ENCODE measurements around the gene PPP2R5E. TPM values are rescaled to one million over a fixed set of nuclear protein-coding genes. Genes with fewer than 3 reads are reported as not detected.
A peak's percentile ranks its signal among the peaks of the same experiment; 100 is the strongest.

PPP2R5E gene
- total and polyA plus RNA-seq, 2 experiments from 2014 or later: 21.8 to 31.8 TPM

DNA sequence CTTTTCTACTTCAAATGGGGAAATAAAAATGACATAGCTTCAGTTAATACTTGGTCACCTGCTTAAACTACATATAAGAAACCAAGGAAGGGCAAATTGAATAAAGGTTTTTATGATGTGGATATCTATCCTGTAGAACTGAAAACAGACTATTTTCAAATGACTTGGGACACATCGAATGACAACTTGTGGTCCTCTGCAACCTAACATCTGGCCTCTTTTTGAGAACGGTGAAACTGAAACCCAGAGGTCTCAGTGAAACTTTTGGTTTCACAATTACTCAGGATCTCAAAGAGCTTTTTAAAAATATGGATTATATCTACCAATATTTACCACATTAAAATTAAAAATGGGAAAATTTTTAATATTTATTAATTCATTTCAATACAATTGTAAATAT lies 65.2 kb downstream of the PPP2R5E start:
- H3F3A ChIP-seq (ENCODE audit: insufficient read depth): 0 out of 2 replicates have a peak, but pooled peaks cover 12% of the 10 kb centered on the region
- in situ Hi-C loops (cut with MboI): no loop called here
- DNase-seq: no peak
- no peaks in the 10 kb centered on the region for H3K9me3 ChIP-seq (ENCODE audit: low read depth)
- WGBS, 2 experiments (ENCODE audit: low coverage in 1 of 2, low lambda C conversion rate in 2 of 2, missing lambda C conversion rate in 2 of 2): 5 to 19% methylated on average over 2 of the region's 2 CpGs
- H3K27ac ChIP-seq: no peak overlapping the region
- peaks cover 4% of the 10 kb centered on the region; the same call in 1 of the 2 replicates for H4K20me1 ChIP-seq (ENCODE audit: insufficient read depth)
- no peak overlapping the region for H3K4me3 ChIP-seq
- H3K4me2 ChIP-seq (ENCODE audit: unreplicated experiment): no peak overlapping the region
- TF ChIP-seq EZH2phosphoT487 (IDR thresholded peaks at IDR 0.05; ENCODE audit: insufficient read depth, low read depth) (no peak), EZH2 (IDR thresholded peaks at IDR 0.05; ENCODE audit: insufficient read depth, poor library complexity, severe bottlenecking) (no peak)
- no peaks in the 10 kb centered on the region for H3K9me2 ChIP-seq (ENCODE audit: insufficient read depth)
- peaks cover 22% of the 10 kb centered on the region for H3K4me1 ChIP-seq (ENCODE audit: insufficient read depth)
- peaks cover 99% of the 10 kb centered on the region for H3K79me2 ChIP-seq (ENCODE audit: insufficient read depth)
- H3K36me3 ChIP-seq (ENCODE audit: low read depth): no peaks in the 10 kb centered on the region
- no peaks in the 10 kb centered on the region for H3K27me3 ChIP-seq (replicated peaks; ENCODE audit: insufficient read depth)
- no peak overlapping the region for H3K9ac ChIP-seq
- no peak overlapping the region for H2AFZ ChIP-seq

GRCh38 chr14:63477556-63477955 lies 65.6 kb downstream of the PPP2R5E start:
- no peak for TF ChIP-seq EZH2 (IDR thresholded peaks at IDR 0.05; ENCODE audit: insufficient read depth, poor library complexity, severe bottlenecking)
- TF ChIP-seq EZH2phosphoT487 (IDR thresholded peaks at IDR 0.05; ENCODE audit: insufficient read depth, low read depth): no peak
- Histone ChIP-seq H3K27ac (no peak overlapping the region), H3K4me2 (ENCODE audit: unreplicated experiment) (no peak overlapping the region), H3K9me2 (ENCODE audit: insufficient read depth) (no peaks in the 10 kb centered on the region), H3F3A (ENCODE audit: insufficient read depth) (0 out of 2 replicates have a peak, but pooled peaks cover 10% of the 10 kb centered on the region), H3K9ac (no peak overlapping the region), H3K79me2 (ENCODE audit: insufficient read depth) (peaks cover 99% of the 10 kb centered on the region), H3K9me3 (ENCODE audit: low read depth) (no peaks in the 10 kb centered on the region), H3K27me3 (replicated peaks; ENCODE audit: insufficient read depth) (no peaks in the 10 kb centered on the region), H3K36me3 (ENCODE audit: low read depth) (no peaks in the 10 kb centered on the region), H4K20me1 (ENCODE audit: insufficient read depth) (peaks cover 4% of the 10 kb centered on the region; the same call in 1 of the 2 replicates), H3K4me1 (ENCODE audit: insufficient read depth) (peaks cover 22% of the 10 kb centered on the region), H3K4me3 (no peak overlapping the region), H2AFZ (no peak overlapping the region)
- DNase-seq: no peak
- in situ Hi-C loops (cut with MboI): no loop called here
- 17 to 21% methylated on average over 1 of the region's 1 CpG for WGBS, 2 experiments (ENCODE audit: low coverage in 1 of 2, low lambda C conversion rate in 2 of 2, missing lambda C conversion rate in 2 of 2)

DNA sequence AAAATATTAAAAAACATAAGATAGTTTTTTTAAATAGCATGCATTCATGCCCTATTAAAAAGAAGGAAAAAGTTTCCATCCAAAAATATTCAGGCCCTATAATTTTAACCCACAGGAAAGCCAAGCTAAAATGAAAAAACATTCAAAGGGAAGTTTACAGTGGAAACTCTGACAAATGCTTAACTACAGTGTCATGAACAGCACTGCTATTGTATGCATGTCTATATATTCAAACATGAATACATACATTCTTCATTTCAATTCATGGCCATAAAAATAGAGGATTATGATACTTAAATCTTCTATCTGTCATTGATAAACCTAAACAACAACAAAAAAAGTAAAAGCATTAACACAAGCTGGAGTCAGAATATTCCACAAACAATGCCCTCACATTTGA lies 67.4 kb downstream of the PPP2R5E start:
- TF ChIP-seq EZH2 (IDR thresholded peaks at IDR 0.05; ENCODE audit: insufficient read depth, poor library complexity, severe bottlenecking) (no peak), EZH2phosphoT487 (IDR thresholded peaks at IDR 0.05; ENCODE audit: insufficient read depth, low read depth) (no peak)
- H3K9me2 ChIP-seq (ENCODE audit: insufficient read depth): no peaks in the 10 kb centered on the region
- no peaks in the 10 kb centered on the region for H3K9me3 ChIP-seq (ENCODE audit: low read depth)
- peaks cover 24% of the 10 kb centered on the region for H3K4me1 ChIP-seq (ENCODE audit: insufficient read depth)
- H3K9ac ChIP-seq: no peak overlapping the region
- no peak overlapping the region for H3K27ac ChIP-seq
- H3F3A ChIP-seq (ENCODE audit: insufficient read depth): peaks cover 6% of the 10 kb centered on the region
- H3K4me2 ChIP-seq (ENCODE audit: unreplicated experiment): no peak overlapping the region
- peaks cover 99% of the 10 kb centered on the region for H3K79me2 ChIP-seq (ENCODE audit: insufficient read depth)
- in situ Hi-C loops (cut with MboI): no loop called here
- peak; percentile 12 for DNase-seq
- H2AFZ ChIP-seq: no peak overlapping the region
- H3K4me3 ChIP-seq: no peak overlapping the region
- H3K36me3 ChIP-seq (ENCODE audit: low read depth): no peaks in the 10 kb centered on the region
- H3K27me3 ChIP-seq (replicated peaks; ENCODE audit: insufficient read depth): no peaks in the 10 kb centered on the region
- peaks cover 7% of the 10 kb centered on the region for H4K20me1 ChIP-seq (ENCODE audit: insufficient read depth)

- no peaks in the 10 kb centered on the region for H3K27me3 ChIP-seq (replicated peaks; ENCODE audit: insufficient read depth)
- in situ Hi-C loops (cut with MboI): no loop called here
- H3K4me3 ChIP-seq: no peak overlapping the region
- H3K79me2 ChIP-seq (ENCODE audit: insufficient read depth): peaks cover 99% of the 10 kb centered on the region
- H3K4me2 ChIP-seq (ENCODE audit: unreplicated experiment): no peak overlapping the region
- no peak overlapping the region for H2AFZ ChIP-seq
- no peak overlapping the region for H3K9ac ChIP-seq
- DNase-seq: no peak
- TF ChIP-seq EZH2phosphoT487 (IDR thresholded peaks at IDR 0.05; ENCODE audit: insufficient read depth, low read depth) (no peak), EZH2 (IDR thresholded peaks at IDR 0.05; ENCODE audit: insufficient read depth, poor library complexity, severe bottlenecking) (no peak)
- no peak overlapping the region for H3K27ac ChIP-seq
- H3F3A ChIP-seq (ENCODE audit: insufficient read depth): peaks cover 8% of the 10 kb centered on the region
- no peaks in the 10 kb centered on the region for H3K36me3 ChIP-seq (ENCODE audit: low read depth)
- no peaks in the 10 kb centered on the region for H3K9me3 ChIP-seq (ENCODE audit: low read depth)
- peaks cover 28% of the 10 kb centered on the region for H3K4me1 ChIP-seq (ENCODE audit: insufficient read depth)
- H4K20me1 ChIP-seq (ENCODE audit: insufficient read depth): peaks cover 11% of the 10 kb centered on the region
- no peaks in the 10 kb centered on the region for H3K9me2 ChIP-seq (ENCODE audit: insufficient read depth)
- WGBS, 2 experiments (ENCODE audit: low coverage in 1 of 2, low lambda C conversion rate in 2 of 2, missing lambda C conversion rate in 2 of 2): 66 to 73% methylated on average over 3 of the region's 3 CpGs
These were observed 68.3 kb downstream of the PPP2R5E start for GRCh38 chr14:63474844-63475243.

DNA sequence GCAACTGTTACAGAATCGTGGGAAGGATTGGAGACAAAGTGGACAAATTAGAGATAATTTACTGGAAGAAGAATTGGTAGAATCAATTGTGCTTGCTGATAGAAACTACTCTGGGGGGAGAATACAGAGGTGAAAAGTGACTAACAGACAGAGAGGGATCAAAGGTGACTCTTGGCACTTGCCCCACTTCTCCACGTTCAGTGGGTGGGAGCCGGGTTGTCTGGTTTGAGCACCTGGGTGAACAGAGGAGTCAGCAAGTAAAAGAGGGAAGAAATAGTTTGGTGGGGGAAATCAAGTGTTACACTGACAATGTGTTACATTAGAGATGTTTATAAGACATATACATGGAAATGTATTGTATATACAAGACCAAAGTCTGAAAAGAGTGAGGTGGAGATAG lies 69.1 kb downstream of the PPP2R5E start:
- peaks cover 8% of the 10 kb centered on the region for H3F3A ChIP-seq (ENCODE audit: insufficient read depth)
- DNase-seq: no peak
- no peaks in the 10 kb centered on the region for H3K9me3 ChIP-seq (ENCODE audit: low read depth)
- H4K20me1 ChIP-seq (ENCODE audit: insufficient read depth): peaks cover 11% of the 10 kb centered on the region
- no peak overlapping the region for H3K4me2 ChIP-seq (ENCODE audit: unreplicated experiment)
- WGBS, 2 experiments (ENCODE audit: low coverage in 1 of 2, low lambda C conversion rate in 2 of 2, missing lambda C conversion rate in 2 of 2): 93 to 95% methylated on average over 3 of the region's 3 CpGs
- H3K4me3 ChIP-seq: no peak overlapping the region
- no peaks in the 10 kb centered on the region for H3K36me3 ChIP-seq (ENCODE audit: low read depth)
- H3K9ac ChIP-seq: no peak overlapping the region
- no peaks in the 10 kb centered on the region for H3K27me3 ChIP-seq (replicated peaks; ENCODE audit: insufficient read depth)
- no peak overlapping the region for H3K27ac ChIP-seq
- peaks cover 28% of the 10 kb centered on the region for H3K4me1 ChIP-seq (ENCODE audit: insufficient read depth)
- H3K79me2 ChIP-seq (ENCODE audit: insufficient read depth): peaks cover 99% of the 10 kb centered on the region
- no peaks in the 10 kb centered on the region for H3K9me2 ChIP-seq (ENCODE audit: insufficient read depth)
- in situ Hi-C loops (cut with MboI): no loop called here
- TF ChIP-seq EZH2 (IDR thresholded peaks at IDR 0.05; ENCODE audit: insufficient read depth, poor library complexity, severe bottlenecking) (no peak), EZH2phosphoT487 (IDR thresholded peaks at IDR 0.05; ENCODE audit: insufficient read depth, low read depth) (no peak)
- no peak overlapping the region for H2AFZ ChIP-seq

Data from GM23248 (cell line).